Activated B cell treated with CpG ODN at 0.5 μM for 24 hours (primary cell): ENCODE data around the gene TMX4. TPM values are rescaled to one million over a fixed set of nuclear protein-coding genes. Genes with fewer than 3 reads are reported as not detected.

Source experiments
- ATAC-seq: fragments of 200-7000 bp; cut with Tn5 transposase; one replicate; pipeline ENCODE4 v1.10.0; 2021; ENCODE audit warnings: low read depth, mild to moderate bottlenecking, moderate library complexity
- CTCF ChIA-PET: fragments of 350-600 bp; sonication (Branson Sonifier 250); formaldehyde crosslinking; loops from one replicate; lab custom pipeline; 2021; ENCODE audit warnings: antibody characterized with exemption; lab: Charles Lee
- POLR2A ChIA-PET: fragments of 350-600 bp; sonication (Branson Sonifier 250); formaldehyde crosslinking; loops from one replicate; lab custom pipeline; 2021; ENCODE audit warnings: antibody characterized with exemption; lab: Charles Lee
- DNase-seq: peaks from one replicate; pipeline ENCODE4 v3.0.0; 2022
- H3K27ac Mint-ChIP-seq: one replicate; pipeline ENCODE4 v1.8.0; 2020; ENCODE audit warnings: mixed read lengths
- H3K27me3 Mint-ChIP-seq: one replicate; pipeline ENCODE4 v1.8.0; 2021; ENCODE audit warnings: mixed read lengths
- H3K36me3 Mint-ChIP-seq: one replicate; pipeline ENCODE4 v1.8.0; 2021; ENCODE audit warnings: low read depth, mixed read lengths
- H3K4me1 Mint-ChIP-seq: one replicate; pipeline ENCODE4 v1.8.0; 2021; ENCODE audit warnings: mixed read lengths
- H3K4me3 Mint-ChIP-seq: one replicate; pipeline ENCODE4 v1.8.0; 2020; ENCODE audit warnings: mild to moderate bottlenecking, mixed read lengths
- H3K9me3 Mint-ChIP-seq: one replicate; pipeline ENCODE4 v1.8.0; 2020; ENCODE audit warnings: mixed read lengths
- CTCF ChIP-seq: fragments of 200-600 bp; IDR thresholded peaks from one replicate; pipeline ENCODE4 v1.8.0; 2022; ENCODE audit warnings: antibody characterized with exemption, mild to moderate bottlenecking
- intact Hi-C: fragments of 100-400 bp; cut with micrococcal nuclease; formaldehyde crosslinking; loops from one replicate; pipeline ENCODE4 v1.15.1; 2024
- total RNA-seq: library from RNA; stranded (reverse); gene quantifications from 2 replicates; pipeline ENCODE4 v1.2.3, GENCODE V29; 2022

Gene TMX4
- total RNA-seq, 1 donor from 2014 or later: 24.8 TPM

DNA sequence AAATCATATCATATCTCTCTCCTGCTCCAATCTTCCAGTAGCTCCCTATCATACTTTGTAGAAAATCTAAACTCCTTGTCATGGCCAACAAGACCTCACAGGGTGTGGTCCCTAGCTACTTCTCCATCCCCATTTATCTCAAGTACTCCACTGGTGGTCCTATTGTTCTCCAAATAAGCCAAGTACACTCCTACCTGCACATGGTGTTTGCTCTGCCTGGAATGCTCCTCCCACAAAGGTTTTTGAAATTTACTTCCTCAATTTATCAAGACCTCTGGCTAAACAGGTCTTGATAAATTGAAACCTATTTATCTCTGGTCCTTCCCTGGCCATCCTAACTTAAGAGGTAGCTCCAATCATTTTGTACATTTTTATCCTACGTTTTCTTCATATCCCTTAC, 12.1 kb downstream of the TMX4 start:
- no peak overlapping the region for H3K27ac Mint-ChIP-seq
- POLR2A ChIA-PET: no interaction called here
- intact Hi-C loops: no loop called here
- no peak for ATAC-seq
- H3K4me1 Mint-ChIP-seq: peaks cover 15% of the 10 kb centered on the region
- TF ChIP-seq CTCF: no peak
- H3K9me3 Mint-ChIP-seq: no peaks in the 10 kb centered on the region
- no peak overlapping the region for H3K4me3 Mint-ChIP-seq
- CTCF ChIA-PET: interaction anchor here (1.4 kb wide), 1 partner anchor 36 kb away, joined by 3 read pairs; no protein-coding TSS in a partner anchor
- no peak for DNase-seq
- no peaks in the 10 kb centered on the region for H3K27me3 Mint-ChIP-seq
- peaks cover 52% of the 10 kb centered on the region for H3K36me3 Mint-ChIP-seq

GRCh38 chr20:8005575-8006366, 13.8 kb downstream of the TMX4 start:
- intact Hi-C loops: no loop called here
- no peak overlapping the region for H3K27ac Mint-ChIP-seq
- no peaks in the 10 kb centered on the region for H3K27me3 Mint-ChIP-seq
- ChIA-PET POLR2A (no interaction called here), CTCF (no interaction called here)
- H3K36me3 Mint-ChIP-seq: peaks cover 62% of the 10 kb centered on the region
- DNase-seq: no peak
- no peak overlapping the region for H3K4me3 Mint-ChIP-seq
- H3K9me3 Mint-ChIP-seq: no peaks in the 10 kb centered on the region
- peaks cover 7% of the 10 kb centered on the region for H3K4me1 Mint-ChIP-seq
- ATAC-seq: no peak
- TF ChIP-seq CTCF: no peak

DNA sequence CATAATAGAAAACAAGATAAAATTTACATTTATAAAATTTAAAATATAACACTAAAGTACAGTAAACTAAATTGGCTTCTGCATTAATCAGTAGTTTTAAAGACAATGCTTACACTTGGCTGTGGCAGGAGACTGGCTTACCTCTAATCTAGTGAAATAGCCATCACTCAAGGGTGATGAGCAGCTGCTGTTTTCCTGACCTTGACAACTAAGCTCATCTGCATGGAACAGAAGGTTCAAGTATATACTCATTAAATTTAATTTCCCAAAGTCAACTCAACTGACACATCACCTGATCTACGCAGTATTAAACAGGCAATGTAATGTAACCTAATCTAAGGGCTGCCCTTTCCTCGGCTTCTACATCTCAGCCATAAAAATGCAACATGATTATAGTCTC, 14.5 kb downstream of the TMX4 start:
- DNase-seq: no peak
- ChIA-PET CTCF (interaction anchor here (1.0 kb wide), 1 partner anchor 718 kb away, joined by 3 read pairs; no protein-coding TSS in a partner anchor), POLR2A (no interaction called here)
- TF ChIP-seq CTCF: no peak
- no peak overlapping the region for H3K27ac Mint-ChIP-seq
- H3K27me3 Mint-ChIP-seq: no peaks in the 10 kb centered on the region
- H3K9me3 Mint-ChIP-seq: no peaks in the 10 kb centered on the region
- intact Hi-C loops: no loop called here
- peaks cover 69% of the 10 kb centered on the region for H3K36me3 Mint-ChIP-seq
- H3K4me1 Mint-ChIP-seq: peaks cover 7% of the 10 kb centered on the region
- H3K4me3 Mint-ChIP-seq: no peak overlapping the region
- no peak for ATAC-seq

DNA sequence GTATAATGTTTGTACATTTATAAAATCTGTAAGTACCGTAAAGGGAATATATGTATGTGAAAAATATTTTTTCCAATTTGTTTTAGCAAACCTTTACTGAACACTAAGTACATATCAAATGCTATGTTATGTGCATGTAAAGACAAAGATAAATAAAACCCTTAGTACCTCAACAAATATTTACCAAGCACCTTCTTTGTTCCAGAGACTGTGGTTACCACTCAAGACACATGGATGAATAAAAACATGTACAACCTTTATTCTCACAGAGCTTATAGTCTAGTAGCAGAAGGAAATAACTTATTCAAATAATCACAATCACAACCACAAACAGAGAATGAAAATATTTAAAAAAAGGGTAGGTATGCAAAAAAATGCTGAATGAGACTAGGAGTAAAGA, 17.5 kb downstream of the TMX4 start:
- H3K4me1 Mint-ChIP-seq: no peaks in the 10 kb centered on the region
- H3K27me3 Mint-ChIP-seq: no peaks in the 10 kb centered on the region
- TF ChIP-seq CTCF: no peak
- ATAC-seq (no peak), DNase-seq (no peak)
- peaks cover 62% of the 10 kb centered on the region for H3K36me3 Mint-ChIP-seq
- no peaks in the 10 kb centered on the region for H3K9me3 Mint-ChIP-seq
- CTCF ChIA-PET: no interaction called here
- POLR2A ChIA-PET: interaction anchor here (0.6 kb wide), 1 partner anchor 7 kb away, joined by 11 read pairs; no protein-coding TSS in a partner anchor
- no peak overlapping the region for H3K27ac Mint-ChIP-seq
- H3K4me3 Mint-ChIP-seq: no peak overlapping the region
- intact Hi-C loops: loop anchor here (2.0 kb wide), 1 partner anchor 17 kb away; the partner anchor contains the start of gene TMX4

DNA sequence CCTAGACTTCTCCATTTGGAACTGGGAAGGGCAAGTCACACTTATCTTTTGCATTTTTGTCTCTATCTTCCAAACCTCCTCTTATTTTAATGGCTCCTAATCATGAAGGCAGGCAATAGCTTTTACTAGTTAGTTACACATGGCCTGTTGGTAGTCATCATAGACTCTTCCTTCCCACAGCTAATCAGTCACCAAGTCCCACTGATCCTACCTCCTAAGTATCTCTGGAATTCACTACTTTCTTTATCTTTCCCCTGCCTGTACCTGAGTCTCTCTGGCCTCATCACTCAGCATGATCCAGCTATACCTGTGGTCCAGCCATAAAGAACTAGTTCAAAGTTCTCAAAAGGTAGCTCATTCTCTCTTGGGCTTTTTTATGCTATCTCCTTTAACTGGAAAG, 18.8 kb downstream of the TMX4 start:
- no peak for TF ChIP-seq CTCF
- CTCF ChIA-PET: no interaction called here
- POLR2A ChIA-PET: no interaction called here
- no peak for ATAC-seq
- Mint-ChIP-seq H3K4me3 (no peak overlapping the region), H3K4me1 (no peaks in the 10 kb centered on the region), H3K27ac (no peak overlapping the region), H3K36me3 (peaks cover 51% of the 10 kb centered on the region), H3K27me3 (no peaks in the 10 kb centered on the region), H3K9me3 (no peaks in the 10 kb centered on the region)
- intact Hi-C loops: no loop called here
- no peak for DNase-seq
